ENCODE data around the gene NDRG2. TPM values are rescaled to one million over a fixed set of nuclear protein-coding genes. Genes with fewer than 3 reads are reported as not detected.

The NDRG2 gene
- total RNA-seq, 1 experiment from 2014 or later: 0.08 TPM

DNA sequence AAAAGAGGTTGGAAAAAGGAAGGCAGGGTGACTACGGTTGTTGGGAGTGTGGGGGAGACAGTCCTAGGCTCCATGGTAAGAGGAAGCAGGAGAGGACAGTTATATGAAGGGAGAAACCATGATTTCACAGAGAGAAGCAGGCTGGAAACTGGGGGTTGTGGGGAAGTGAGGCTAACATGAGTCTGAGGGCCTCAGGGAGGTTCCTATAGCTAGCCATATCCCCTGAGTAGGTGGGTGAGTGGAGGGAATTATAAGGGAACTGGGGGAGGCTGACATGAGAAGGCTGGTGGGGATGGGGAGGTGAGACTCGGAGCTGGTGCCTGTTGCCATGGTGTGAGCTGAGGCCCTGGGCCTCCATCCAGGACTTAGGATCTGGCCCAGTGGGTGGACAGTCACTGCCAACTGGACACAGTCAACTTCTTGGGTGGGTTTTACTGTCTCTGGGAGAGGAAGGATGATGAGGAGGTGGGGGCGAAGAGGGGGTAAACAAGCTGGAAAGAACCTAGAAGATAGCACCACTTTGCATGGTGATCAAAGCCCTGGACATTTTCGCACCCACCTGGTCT lies 8.4 kb upstream of the NDRG2 start:
- H3K27me3 ChIP-seq (replicated peaks): peaks cover 5% of the 10 kb centered on the region; the same call in 1 of the 2 replicates
- no peak for DNase-seq (ENCODE audit: low read depth in 1 of 2, low spot score in 2 of 2)
- no peaks in the 10 kb centered on the region for H3K9me3 ChIP-seq (replicated peaks)
- H3K4me3 ChIP-seq: no peak overlapping the region
- no peaks in the 10 kb centered on the region for H3K36me3 ChIP-seq
- no peaks in the 10 kb centered on the region for H3K4me1 ChIP-seq (replicated peaks)
- no peak overlapping the region for H3K27ac ChIP-seq

DNA sequence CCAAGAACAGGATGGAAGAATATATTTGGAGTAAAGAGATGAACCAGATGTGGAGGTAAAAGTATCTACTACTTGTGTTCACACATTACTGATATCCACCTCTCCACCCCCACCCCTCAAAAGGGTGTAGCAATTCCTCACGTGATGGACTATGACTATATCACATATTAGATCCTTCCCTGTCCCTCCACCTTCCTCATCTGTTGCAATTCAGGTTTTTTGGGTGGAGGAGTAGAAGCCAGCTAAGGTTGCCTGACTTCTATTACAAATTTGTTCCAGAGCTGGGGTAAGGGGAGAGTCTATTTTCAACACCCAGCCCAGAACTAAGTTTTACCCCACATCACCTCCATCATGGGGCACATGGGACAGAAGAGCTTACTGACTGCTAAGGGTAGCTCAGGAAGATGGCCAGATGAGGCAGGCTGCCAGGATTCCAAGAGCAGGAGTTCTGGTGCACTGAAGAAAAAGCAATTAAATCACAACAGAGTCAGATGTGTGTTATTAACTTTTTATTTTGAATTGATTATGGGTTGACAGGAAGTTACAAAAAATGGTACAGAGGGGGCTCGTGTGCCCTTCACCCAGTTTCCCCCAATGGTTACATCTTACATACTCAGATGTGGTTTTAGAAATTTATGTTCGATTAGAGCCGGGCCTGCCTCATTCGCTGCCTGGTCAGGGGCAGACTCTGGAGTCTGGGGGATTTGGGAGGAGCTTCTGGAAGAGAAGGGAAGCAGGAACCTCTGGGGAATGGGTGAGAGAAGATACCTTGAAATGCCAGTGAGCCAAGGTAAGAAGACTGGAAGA lies 7.7 kb upstream of the NDRG2 start:
- Histone ChIP-seq H3K27me3 (replicated peaks) (peaks cover 5% of the 10 kb centered on the region; the same call in 1 of the 2 replicates), H3K27ac (no peak overlapping the region), H3K9me3 (replicated peaks) (no peaks in the 10 kb centered on the region), H3K4me1 (replicated peaks) (no peaks in the 10 kb centered on the region), H3K36me3 (no peaks in the 10 kb centered on the region), H3K4me3 (no peak overlapping the region)
- no peak for DNase-seq (ENCODE audit: low read depth in 1 of 2, low spot score in 2 of 2)

DNA sequence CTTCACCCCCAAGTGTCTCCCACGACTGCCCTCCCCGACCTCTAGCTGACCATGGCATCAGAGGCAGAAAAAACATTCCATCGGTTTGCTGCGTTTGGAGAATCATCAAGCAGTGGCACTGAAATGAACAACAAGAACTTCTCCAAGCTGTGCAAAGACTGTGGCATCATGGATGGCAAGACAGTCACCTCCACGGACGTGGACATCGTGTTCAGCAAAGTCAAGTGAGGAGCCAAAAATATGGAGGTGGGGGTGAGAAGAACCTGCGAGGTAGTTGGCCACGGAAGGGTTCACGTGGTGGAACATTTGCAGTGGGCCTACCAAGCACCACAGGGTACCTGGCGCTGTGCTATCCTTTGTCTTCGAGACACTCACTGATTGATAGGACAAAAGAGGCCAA lies 5.7 kb upstream of the NDRG2 start:
- Histone ChIP-seq H3K27me3 (replicated peaks) (peaks cover 5% of the 10 kb centered on the region; the same call in 1 of the 2 replicates), H3K4me3 (no peak overlapping the region), H3K4me1 (replicated peaks) (no peaks in the 10 kb centered on the region), H3K27ac (no peak overlapping the region), H3K9me3 (replicated peaks) (no peaks in the 10 kb centered on the region), H3K36me3 (no peaks in the 10 kb centered on the region)
- DNase-seq (ENCODE audit: low read depth in 1 of 2, low spot score in 2 of 2): no peak

DNA sequence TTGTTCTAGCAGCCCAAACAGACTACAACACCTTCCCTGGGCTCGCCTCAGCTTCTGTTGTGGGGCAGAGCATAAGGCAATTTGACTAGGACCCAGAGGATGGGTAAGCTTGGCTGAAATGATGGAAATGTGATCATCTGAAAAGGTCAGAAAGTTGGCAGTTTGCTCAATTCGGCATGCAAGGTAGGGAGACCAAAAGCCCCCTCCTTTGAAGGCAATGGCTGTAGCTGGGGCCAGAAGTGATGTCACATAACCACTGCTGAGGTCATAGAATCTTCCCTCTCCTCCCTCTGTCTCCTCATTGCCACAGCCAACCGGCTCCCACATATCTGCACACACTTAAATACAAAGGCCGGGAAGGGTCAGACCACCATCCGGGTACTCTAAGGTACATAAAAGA lies 5.1 kb upstream of the NDRG2 start, which contains the start of gene TPPP2:
Gene TPPP2 (plus strand): TSS at position 301 of the 400 bp plus-strand sequence. CDS start 365 bp downstream, outside the sequence.
- no peak for DNase-seq (ENCODE audit: low read depth in 1 of 2, low spot score in 2 of 2)
- Histone ChIP-seq H3K4me1 (replicated peaks) (no peaks in the 10 kb centered on the region), H3K27ac (no peak within 1 kb of the TSS), H3K36me3 (no peaks in the 10 kb centered on the region), H3K4me3 (no peak within 1 kb of the TSS), H3K9me3 (replicated peaks) (no peaks in the 10 kb centered on the region), H3K27me3 (replicated peaks) (peaks cover 10% of the 10 kb centered on the region)

DNA sequence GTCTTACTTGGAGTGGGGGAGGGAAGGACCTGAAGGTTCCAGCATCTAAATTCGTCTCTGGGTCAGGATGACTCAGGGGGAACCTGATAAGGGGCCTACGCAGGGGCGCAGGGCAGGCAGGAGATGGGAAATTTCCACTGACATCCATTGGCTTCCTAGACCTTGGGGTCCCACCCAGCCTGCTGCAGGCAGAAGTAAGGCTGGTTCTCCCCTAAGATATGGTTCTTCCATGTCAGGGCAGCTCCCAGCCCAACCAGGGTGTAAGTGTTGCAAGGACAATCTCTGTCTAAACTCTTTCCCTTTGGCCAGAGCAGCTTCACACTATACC lies 2.1 kb upstream of the NDRG2 start:
- DNase-seq (ENCODE audit: low read depth in 1 of 2, low spot score in 2 of 2): no peak
- Histone ChIP-seq H3K27me3 (replicated peaks) (peaks cover 23% of the 10 kb centered on the region), H3K4me3 (no peak overlapping the region), H3K9me3 (replicated peaks) (no peaks in the 10 kb centered on the region), H3K4me1 (replicated peaks) (peaks cover 4% of the 10 kb centered on the region), H3K27ac (no peak overlapping the region), H3K36me3 (no peaks in the 10 kb centered on the region)

DNA sequence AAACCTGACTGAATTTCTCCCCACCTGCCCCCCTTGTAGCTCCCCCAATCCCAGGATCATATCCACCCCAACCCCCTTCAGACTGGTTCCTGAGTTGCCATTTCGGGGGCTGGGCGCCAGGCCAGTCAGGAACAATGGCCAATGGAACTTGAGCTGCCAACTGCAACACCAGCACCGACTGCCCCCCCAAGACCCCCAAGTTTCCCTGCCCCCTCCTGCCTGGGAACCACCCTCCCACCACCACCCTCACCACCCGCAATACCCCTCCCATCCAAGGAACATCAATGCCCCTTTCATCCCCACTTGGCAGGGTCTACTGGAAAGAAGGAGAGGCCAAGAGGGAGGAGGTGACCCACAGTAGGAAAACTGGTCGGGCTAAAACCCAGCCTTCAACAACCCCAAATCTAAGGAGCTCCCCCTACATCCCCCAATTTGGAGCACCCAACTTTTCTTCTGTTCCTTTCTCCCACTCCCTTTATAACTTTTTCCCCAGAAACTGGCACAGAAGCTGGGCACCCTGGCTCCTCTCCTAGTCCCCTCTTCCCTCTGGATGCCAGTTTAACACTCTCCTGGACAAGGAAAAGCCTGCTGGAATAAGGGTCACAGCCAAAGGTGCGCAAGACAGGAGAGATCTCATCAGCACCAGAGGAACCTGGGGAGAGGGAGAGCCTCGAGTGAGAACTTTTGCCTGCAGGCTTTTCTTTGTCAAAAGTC lies 1.6 kb upstream of the NDRG2 start:
- Histone ChIP-seq H3K27ac (no peak overlapping the region), H3K27me3 (replicated peaks) (peaks cover 23% of the 10 kb centered on the region), H3K4me1 (replicated peaks) (peaks cover 4% of the 10 kb centered on the region), H3K36me3 (no peaks in the 10 kb centered on the region), H3K9me3 (replicated peaks) (no peaks in the 10 kb centered on the region), H3K4me3 (no peak overlapping the region)
- DNase-seq (ENCODE audit: low read depth in 1 of 2, low spot score in 2 of 2): no peak

DNA sequence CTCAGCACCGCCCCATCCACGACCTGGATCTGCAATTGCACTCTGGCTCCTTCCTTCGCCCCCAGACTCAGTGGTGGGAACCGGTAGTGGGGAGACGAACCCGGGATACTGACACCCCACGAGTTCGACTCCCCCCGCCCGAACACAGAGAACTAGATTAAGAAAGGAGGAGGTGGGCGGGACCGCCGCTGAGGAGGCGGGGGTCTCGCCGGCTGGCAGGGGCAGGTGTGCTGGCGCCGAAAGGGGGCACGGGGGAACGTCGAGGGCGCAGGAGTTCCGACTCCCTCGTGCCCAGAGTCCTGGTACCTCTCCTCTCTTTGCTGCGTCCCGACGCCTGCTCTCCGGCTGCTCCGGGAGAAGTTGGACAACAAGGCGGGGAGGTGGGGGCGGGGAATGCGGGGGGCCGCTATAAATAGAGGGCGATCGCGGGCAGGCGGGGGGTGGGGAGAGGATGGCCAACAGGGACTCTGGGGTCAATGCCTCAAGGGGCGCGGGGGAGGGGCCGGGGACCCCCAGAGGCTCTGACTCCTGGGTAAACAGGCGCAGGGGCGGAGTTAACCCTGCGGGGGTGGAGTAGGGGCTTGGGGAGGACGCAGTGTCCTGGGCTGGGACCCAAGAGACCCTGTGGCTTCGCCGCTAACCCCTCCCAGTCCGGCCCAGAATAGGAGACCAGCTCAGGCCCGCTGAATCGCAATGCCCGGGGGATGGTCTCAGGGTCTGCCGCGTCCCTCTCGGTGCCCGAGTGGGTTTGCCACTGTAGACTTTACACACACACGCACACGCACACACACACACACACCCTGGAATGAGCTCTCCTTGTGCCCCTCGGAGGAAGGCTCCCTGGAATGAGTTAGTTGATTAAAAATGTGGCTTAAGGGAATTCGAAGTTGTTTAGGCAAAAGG lies 761 bp upstream of the NDRG2 start:
- H3K27ac ChIP-seq: no peak overlapping the region
- no peak overlapping the region for H3K4me3 ChIP-seq
- H3K27me3 ChIP-seq (replicated peaks): peaks cover 23% of the 10 kb centered on the region
- no peaks in the 10 kb centered on the region for H3K36me3 ChIP-seq
- peaks cover 4% of the 10 kb centered on the region for H3K4me1 ChIP-seq (replicated peaks)
- no peak for DNase-seq (ENCODE audit: low read depth in 1 of 2, low spot score in 2 of 2)
- H3K9me3 ChIP-seq (replicated peaks): no peaks in the 10 kb centered on the region

DNA sequence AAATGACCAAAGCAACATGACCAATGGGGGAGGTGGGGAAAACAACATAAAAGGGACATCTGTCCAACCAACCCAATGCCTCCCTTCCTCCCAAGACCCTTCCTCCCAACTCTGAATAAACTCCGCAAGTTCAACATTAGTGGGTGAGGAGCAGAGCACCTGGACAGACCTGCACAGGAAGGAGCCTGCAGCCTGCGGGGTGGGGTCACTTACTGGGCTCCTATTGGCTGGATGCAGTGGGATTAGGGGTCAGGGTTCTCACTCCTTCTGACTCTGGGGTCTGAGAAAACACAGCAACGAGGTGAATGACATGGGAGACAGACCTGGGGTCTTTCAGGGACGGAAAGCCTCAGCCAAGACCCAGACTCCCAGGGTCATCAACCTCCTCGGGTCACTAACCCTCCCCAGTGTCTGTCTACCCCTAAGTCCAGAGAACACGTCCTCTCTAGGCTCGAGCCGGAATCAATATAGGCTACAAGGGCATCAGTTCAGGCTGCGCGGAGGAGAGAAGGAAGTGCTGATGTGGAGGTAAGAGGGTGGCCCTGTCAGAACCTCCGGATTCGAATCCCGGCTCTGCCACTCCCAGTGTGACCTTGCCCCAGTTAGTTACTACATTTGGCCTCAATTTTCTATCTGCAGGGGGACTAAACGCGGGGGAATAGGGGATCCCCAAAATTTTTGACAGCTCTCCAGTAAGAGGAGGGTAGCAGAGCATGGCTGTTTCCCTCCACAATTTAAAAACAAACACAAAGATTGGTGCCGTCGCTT lies 860 bp downstream of the NDRG2 start:
- Histone ChIP-seq H3K4me1 (replicated peaks) (peaks cover 4% of the 10 kb centered on the region), H3K27me3 (replicated peaks) (peaks cover 23% of the 10 kb centered on the region), H3K9me3 (replicated peaks) (no peaks in the 10 kb centered on the region), H3K27ac (no peak overlapping the region), H3K36me3 (no peaks in the 10 kb centered on the region), H3K4me3 (no peak overlapping the region)
- no peak for DNase-seq (ENCODE audit: low read depth in 1 of 2, low spot score in 2 of 2)

DNA sequence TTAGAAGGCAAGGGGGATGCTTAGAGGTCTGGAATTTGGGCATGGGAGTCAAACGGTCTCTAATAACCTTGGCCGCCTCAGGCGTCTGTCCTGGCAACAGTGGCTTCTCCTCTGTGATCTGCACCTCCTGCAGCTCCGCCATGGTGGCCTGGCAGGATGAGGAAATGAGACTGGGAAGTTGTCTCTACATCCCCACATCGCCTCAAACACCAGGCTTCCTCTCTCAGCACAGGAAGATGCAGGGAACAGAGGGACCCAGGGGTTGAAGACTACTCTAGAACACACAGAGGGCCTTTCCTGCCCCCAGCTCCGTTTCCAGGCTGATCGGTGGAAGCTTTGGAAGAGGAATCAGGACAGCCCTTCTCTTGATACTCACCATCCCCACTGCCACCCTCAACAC lies 1.7 kb downstream of the NDRG2 start:
- Histone ChIP-seq H3K27me3 (replicated peaks) (peaks cover 23% of the 10 kb centered on the region), H3K9me3 (replicated peaks) (no peaks in the 10 kb centered on the region), H3K27ac (no peak overlapping the region), H3K36me3 (no peaks in the 10 kb centered on the region), H3K4me1 (replicated peaks) (peaks cover 4% of the 10 kb centered on the region), H3K4me3 (no peak overlapping the region)
- no peak for DNase-seq (ENCODE audit: low read depth in 1 of 2, low spot score in 2 of 2)

DNA sequence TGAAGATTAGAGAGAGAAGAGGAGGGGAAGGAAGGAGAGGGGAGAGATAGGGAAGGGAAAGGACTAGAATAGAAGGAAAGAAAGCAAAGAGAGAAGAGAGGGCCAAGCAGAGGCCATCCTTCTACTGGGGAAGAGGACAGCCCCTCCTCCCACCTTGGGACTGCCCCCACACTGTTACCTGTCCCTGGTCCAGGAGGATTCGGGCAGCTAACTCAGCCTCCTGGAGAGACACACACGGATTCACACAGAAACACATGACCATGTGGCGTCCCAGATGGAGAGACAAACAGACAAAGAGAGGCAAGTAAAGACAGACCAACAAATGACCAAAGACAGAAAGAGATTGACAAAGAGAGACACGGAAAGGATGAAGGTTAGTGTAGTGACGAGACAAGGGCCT lies 2.2 kb downstream of the NDRG2 start:
- peaks cover 4% of the 10 kb centered on the region for H3K4me1 ChIP-seq (replicated peaks)
- DNase-seq (ENCODE audit: low read depth in 1 of 2, low spot score in 2 of 2): no peak
- H3K36me3 ChIP-seq: no peaks in the 10 kb centered on the region
- no peaks in the 10 kb centered on the region for H3K9me3 ChIP-seq (replicated peaks)
- peaks cover 23% of the 10 kb centered on the region for H3K27me3 ChIP-seq (replicated peaks)
- no peak overlapping the region for H3K27ac ChIP-seq
- H3K4me3 ChIP-seq: no peak overlapping the region

DNA sequence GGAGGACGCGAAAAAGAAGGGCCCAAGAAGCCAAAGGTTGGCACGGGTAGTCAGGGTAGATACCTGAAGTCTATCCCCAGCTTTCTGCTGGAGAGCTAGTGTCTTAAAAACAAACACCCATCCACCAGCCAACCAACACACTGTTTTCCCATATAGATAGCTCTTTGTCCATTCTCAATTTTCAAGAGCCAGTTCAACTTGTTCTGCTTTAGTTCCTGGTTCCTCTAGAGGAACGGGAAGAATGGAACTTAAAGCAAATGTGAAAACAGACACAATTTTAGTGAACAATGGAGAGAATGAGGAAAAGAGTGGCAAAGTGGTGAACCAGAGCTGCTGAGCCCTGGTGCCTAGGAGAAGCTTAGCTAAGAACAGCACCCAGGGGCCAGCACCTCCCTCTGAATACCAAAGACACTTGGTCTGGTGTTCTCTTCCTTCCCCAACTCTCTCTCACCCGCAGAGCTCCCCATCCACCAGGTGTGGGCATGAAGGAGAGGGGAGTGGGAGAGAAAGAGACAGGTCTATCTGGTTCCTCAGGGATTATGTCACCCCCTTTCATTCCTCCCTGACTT lies 3.8 kb downstream of the NDRG2 start:
- peaks cover 4% of the 10 kb centered on the region for H3K4me1 ChIP-seq (replicated peaks)
- no peaks in the 10 kb centered on the region for H3K9me3 ChIP-seq (replicated peaks)
- H3K27ac ChIP-seq: no peak overlapping the region
- H3K27me3 ChIP-seq (replicated peaks): peaks cover 23% of the 10 kb centered on the region
- H3K4me3 ChIP-seq: no peak overlapping the region
- no peaks in the 10 kb centered on the region for H3K36me3 ChIP-seq
- DNase-seq (ENCODE audit: low read depth in 1 of 2, low spot score in 2 of 2): no peak

DNA sequence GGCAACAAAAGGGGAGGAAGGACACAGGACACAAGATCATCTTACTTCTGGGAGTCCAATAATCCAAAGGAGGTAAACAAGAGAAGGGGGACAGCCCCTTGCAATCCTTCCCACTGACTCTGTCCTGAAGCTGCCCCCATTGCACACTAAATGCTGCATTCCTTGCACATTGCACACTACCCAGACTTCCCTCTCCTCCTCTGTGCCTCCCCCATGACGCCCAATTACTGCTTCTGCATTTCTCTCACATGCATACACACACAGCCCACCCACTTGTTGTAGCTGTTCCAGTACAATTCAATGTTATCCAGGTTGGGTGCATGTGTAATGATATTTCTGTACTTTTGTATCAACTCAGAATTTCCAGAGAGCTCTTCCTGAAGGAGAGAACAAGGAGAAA lies 5.5 kb downstream of the NDRG2 start:
- peaks cover 13% of the 10 kb centered on the region for H3K27me3 ChIP-seq (replicated peaks)
- no peaks in the 10 kb centered on the region for H3K36me3 ChIP-seq
- H3K4me3 ChIP-seq: no peak overlapping the region
- no peaks in the 10 kb centered on the region for H3K9me3 ChIP-seq (replicated peaks)
- H3K4me1 ChIP-seq (replicated peaks): no peaks in the 10 kb centered on the region; the same call in 1 of the 2 replicates
- no peak for DNase-seq (ENCODE audit: low read depth in 1 of 2, low spot score in 2 of 2)
- H3K27ac ChIP-seq: no peak overlapping the region
